GM12891 (cell line): ENCODE data around the gene HOXB3.

ENCODE experiments used
- DNase-seq: peaks from one replicate; pipeline ENCODE4 v3.0.0; 2011; ENCODE audit warnings: low spot score; ENCODE audit not compliant: insufficient read length
- FAIRE-seq: peaks from 2 replicates; lab custom pipeline; 2011; peaks lifted over from hg19 to GRCh38; lab: Jason Lieb, UNC
- PAX5 ChIP-seq: IDR thresholded peaks from 2 replicates; pipeline ENCODE4 v1.6.1; 2011; ENCODE audit warnings: low read length, moderate library complexity, mild to moderate bottlenecking; ENCODE audit not compliant: insufficient read depth, severe bottlenecking
- POLR2A ChIP-seq: IDR thresholded peaks from 2 replicates; pipeline ENCODE4 v1.6.1; 2011; ENCODE audit warnings: low read depth, low read length, control low read depth
- POLR2AphosphoS5 ChIP-seq: IDR thresholded peaks from 2 replicates; pipeline ENCODE4 v1.6.1; 2011; ENCODE audit warnings: low read depth, low read length, control low read depth
- POU2F2 ChIP-seq: IDR thresholded peaks from 2 replicates; pipeline ENCODE4 v1.6.1; 2011; ENCODE audit warnings: low read depth, mild to moderate bottlenecking, control low read depth, low read length, moderate library complexity
- SPI1 ChIP-seq: IDR thresholded peaks from 2 replicates; pipeline ENCODE4 v1.6.1; 2011; ENCODE audit warnings: low read depth, low read length, control low read depth
- TAF1 ChIP-seq: IDR thresholded peaks from 2 replicates; pipeline ENCODE4 v1.6.1; 2011; ENCODE audit warnings: low read depth, low read length, control low read depth

HOXB3 gene

GRCh38 chr17:48588074-48588415 is 2.0 kb downstream of the HOXB3 start:
- DNase-seq (no peak), FAIRE-seq (no peak)
- TF ChIP-seq POLR2AphosphoS5 (no peak), SPI1 (no peak), TAF1 (no peak), POU2F2 (no peak), PAX5 (no peak), POLR2A (no peak)

- FAIRE-seq, result no peak
- no peak for TF ChIP-seq POLR2A
- no peak for DNase-seq
Observed at GRCh38 chr17:48587276-48588073, 2.6 kb downstream of the HOXB3 start.

- FAIRE-seq (peak; percentile 38), DNase-seq (no peak)
- TF ChIP-seq POU2F2 (peak; percentile 57; the same call in 1 of the 2 replicates), POLR2A (no peak)
Observed at GRCh38 chr17:48586355-48587258, 3.4 kb downstream of the HOXB3 start.

GRCh38 chr17:48584223-48584741 is 5.8 kb downstream of the HOXB3 start:
- TF ChIP-seq SPI1 (no peak), PAX5 (no peak), POU2F2 (no peak), POLR2AphosphoS5 (no peak), POLR2A (no peak), TAF1 (no peak)
- FAIRE-seq, result no peak
- no peak for DNase-seq

- TF ChIP-seq SPI1 (no peak), TAF1 (no peak), PAX5 (no peak), POU2F2 (no peak), POLR2AphosphoS5 (no peak), POLR2A (no peak)
- FAIRE-seq (no peak), DNase-seq (no peak)
Observed at GRCh38 chr17:48583708-48584222, 6.3 kb downstream of the HOXB3 start.

GRCh38 chr17:48582750-48583069 is 7.3 kb downstream of the HOXB3 start:
- TF ChIP-seq SPI1 (no peak), POLR2AphosphoS5 (no peak), TAF1 (no peak), POU2F2 (no peak), POLR2A (no peak), PAX5 (no peak)
- DNase-seq (no peak), FAIRE-seq (no peak)

- FAIRE-seq, result peak; percentile 50
- DNase-seq, result no peak
- TF ChIP-seq POU2F2 (no peak), POLR2A (no peak), PAX5 (no peak), POLR2AphosphoS5 (no peak), TAF1 (no peak)
Observed at GRCh38 chr17:48579760-48580554, 10.1 kb downstream of the HOXB3 start.

GRCh38 chr17:48579471-48579759 is 10.6 kb downstream of the HOXB3 start:
- no peak for FAIRE-seq
- TF ChIP-seq POLR2A (no peak), PAX5 (no peak), POLR2AphosphoS5 (no peak), SPI1 (no peak), TAF1 (no peak), POU2F2 (no peak)
- DNase-seq, result no peak

- peak; percentile 81 for FAIRE-seq
- TF ChIP-seq POU2F2 (no peak), TAF1 (0 out of 2 replicates have a peak, but pooled peaks have one; percentile 36)
- DNase-seq, result no peak
Observed at GRCh38 chr17:48578616-48579470, 11.2 kb downstream of the HOXB3 start.
